ENCODE data around the gene EXOC4.

Gene EXOC4

DNA sequence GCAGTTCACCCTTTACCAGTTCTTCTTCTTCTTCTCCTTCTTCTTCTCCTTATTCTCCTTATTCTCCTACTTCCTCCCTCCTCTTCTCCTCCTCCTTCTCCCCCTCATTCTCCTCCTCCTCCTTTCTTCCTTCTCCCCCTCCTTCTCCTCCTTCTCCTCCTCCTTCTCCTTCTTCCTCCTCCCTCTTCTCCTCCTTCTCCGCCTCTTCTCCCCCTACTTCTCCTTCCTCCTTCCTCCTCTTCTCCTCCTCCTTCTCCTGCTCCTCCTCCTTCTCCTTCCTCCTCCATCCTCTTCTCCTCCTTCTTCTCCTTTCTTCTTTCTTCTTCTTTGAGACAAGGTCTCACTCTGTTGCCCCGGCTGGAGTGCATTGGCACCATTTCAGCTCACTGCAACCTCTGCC is 816.3 kb downstream of the EXOC4 start:
- H3K9me3 ChIP-seq (ENCODE audit: control insufficient read depth, insufficient read depth, low read depth, low read length), result no peaks in the 10 kb centered on the region
- TF ChIP-seq ZNF184 (tag by site-specific recombination; IDR thresholded peaks at IDR 0.05) (no peak), ZNF776 (tag by site-specific recombination; IDR thresholded peaks at IDR 0.05; ENCODE audit: borderline replicate concordance) (0 out of 2 replicates have a peak, but pooled peaks have one; percentile 39), ZFHX2 (tag by site-specific recombination; conservative IDR thresholded peaks at IDR 0.05) (peak; percentile 42; the same call in 1 of the 2 replicates), EGR2 (tag by site-specific recombination; IDR thresholded peaks at IDR 0.05; ENCODE audit: low read depth) (peak; percentile 85), ZNF585B (tag by site-specific recombination; IDR thresholded peaks at IDR 0.05) (no peak), ZNF560 (tag by site-specific recombination; IDR thresholded peaks at IDR 0.05; ENCODE audit: borderline replicate concordance) (no peak)
- TF ChIP-seq, protein P1, sequence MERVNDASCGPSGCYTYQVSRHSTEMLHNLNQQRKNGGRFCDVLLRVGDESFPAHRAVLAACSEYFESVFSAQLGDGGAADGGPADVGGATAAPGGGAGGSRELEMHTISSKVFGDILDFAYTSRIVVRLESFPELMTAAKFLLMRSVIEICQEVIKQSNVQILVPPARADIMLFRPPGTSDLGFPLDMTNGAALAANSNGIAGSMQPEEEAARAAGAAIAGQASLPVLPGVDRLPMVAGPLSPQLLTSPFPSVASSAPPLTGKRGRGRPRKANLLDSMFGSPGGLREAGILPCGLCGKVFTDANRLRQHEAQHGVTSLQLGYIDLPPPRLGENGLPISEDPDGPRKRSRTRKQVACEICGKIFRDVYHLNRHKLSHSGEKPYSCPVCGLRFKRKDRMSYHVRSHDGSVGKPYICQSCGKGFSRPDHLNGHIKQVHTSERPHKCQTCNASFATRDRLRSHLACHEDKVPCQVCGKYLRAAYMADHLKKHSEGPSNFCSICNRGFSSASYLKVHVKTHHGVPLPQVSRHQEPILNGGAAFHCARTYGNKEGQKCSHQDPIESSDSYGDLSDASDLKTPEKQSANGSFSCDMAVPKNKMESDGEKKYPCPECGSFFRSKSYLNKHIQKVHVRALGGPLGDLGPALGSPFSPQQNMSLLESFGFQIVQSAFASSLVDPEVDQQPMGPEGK (tag by site-specific recombination; IDR thresholded peaks at IDR 0.05), result no peak
- no peaks in the 10 kb centered on the region for H3K4me1 ChIP-seq (ENCODE audit: control insufficient read depth, insufficient read depth, low read length)
- H3K36me3 ChIP-seq (ENCODE audit: control insufficient read depth in 2 of 2, insufficient read depth in 1 of 2, low read length in 2 of 2), result no peaks in the 10 kb centered on the region
- ChIA-PET CTCF (no interaction called here), POLR2A (no interaction called here)
- no peak overlapping the region for H3K4me3 ChIP-seq (ENCODE audit: low read depth, low read length)
- H3K27ac ChIP-seq (ENCODE audit: extremely low read depth, low read depth, low read length), result no peak overlapping the region

DNA sequence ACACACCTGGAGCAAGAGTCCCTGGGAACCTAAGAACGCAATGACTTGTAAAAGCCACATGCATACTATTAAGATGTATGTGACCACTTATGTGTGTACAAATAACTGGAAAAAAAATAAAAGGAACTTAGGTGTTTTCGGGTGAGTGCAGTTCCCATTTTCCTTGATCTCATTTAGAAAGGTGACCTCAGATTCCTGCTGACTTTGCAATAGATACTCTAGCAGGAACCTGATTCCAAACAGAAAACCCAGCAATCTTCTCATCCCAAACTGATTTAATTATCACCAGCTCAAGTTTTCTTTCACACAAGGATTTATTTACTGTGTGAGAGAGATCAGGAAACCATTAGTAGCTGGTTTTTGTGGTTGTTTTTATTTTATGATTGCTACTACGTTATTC is 817.8 kb downstream of the EXOC4 start:
- ChIA-PET CTCF (no interaction called here), POLR2A (no interaction called here)
- no peak overlapping the region for H3K27ac ChIP-seq (ENCODE audit: extremely low read depth, low read depth, low read length)
- H3K36me3 ChIP-seq (ENCODE audit: control insufficient read depth in 2 of 2, insufficient read depth in 1 of 2, low read length in 2 of 2), result no peaks in the 10 kb centered on the region
- TF ChIP-seq ZNF19 (tag by site-specific recombination; IDR thresholded peaks at IDR 0.05; ENCODE audit: low read depth) (no peak), EGR2 (tag by site-specific recombination; IDR thresholded peaks at IDR 0.05; ENCODE audit: low read depth) (no peak), ZNF664 (tag by site-specific recombination; IDR thresholded peaks at IDR 0.05) (no peak), MYNN (tag by site-specific recombination; IDR thresholded peaks at IDR 0.05; ENCODE audit: borderline replicate concordance) (no peak), ZBTB21 (tag by site-specific recombination; IDR thresholded peaks at IDR 0.05) (no peak), GLIS1 (tag by site-specific recombination; IDR thresholded peaks at IDR 0.05) (no peak), KLF7 (tag by site-specific recombination; IDR thresholded peaks at IDR 0.05; ENCODE audit: borderline replicate concordance) (no peak), ZNF211 (tag by site-specific recombination; IDR thresholded peaks at IDR 0.05; ENCODE audit: low read depth) (no peak), ZNF202 (tag by site-specific recombination; IDR thresholded peaks at IDR 0.05; ENCODE audit: borderline replicate concordance) (no peak), ZNF514 (tag by site-specific recombination; IDR thresholded peaks at IDR 0.05) (no peak), ZNF37A (tag by site-specific recombination; IDR thresholded peaks at IDR 0.05) (no peak)
- TF ChIP-seq, protein P2, sequence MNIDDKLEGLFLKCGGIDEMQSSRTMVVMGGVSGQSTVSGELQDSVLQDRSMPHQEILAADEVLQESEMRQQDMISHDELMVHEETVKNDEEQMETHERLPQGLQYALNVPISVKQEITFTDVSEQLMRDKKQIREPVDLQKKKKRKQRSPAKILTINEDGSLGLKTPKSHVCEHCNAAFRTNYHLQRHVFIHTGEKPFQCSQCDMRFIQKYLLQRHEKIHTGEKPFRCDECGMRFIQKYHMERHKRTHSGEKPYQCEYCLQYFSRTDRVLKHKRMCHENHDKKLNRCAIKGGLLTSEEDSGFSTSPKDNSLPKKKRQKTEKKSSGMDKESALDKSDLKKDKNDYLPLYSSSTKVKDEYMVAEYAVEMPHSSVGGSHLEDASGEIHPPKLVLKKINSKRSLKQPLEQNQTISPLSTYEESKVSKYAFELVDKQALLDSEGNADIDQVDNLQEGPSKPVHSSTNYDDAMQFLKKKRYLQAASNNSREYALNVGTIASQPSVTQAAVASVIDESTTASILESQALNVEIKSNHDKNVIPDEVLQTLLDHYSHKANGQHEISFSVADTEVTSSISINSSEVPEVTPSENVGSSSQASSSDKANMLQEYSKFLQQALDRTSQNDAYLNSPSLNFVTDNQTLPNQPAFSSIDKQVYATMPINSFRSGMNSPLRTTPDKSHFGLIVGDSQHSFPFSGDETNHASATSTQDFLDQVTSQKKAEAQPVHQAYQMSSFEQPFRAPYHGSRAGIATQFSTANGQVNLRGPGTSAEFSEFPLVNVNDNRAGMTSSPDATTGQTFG (tag by site-specific recombination; IDR thresholded peaks at IDR 0.05; ENCODE audit: borderline replicate concordance), result no peak
- TF ChIP-seq, protein P3, sequence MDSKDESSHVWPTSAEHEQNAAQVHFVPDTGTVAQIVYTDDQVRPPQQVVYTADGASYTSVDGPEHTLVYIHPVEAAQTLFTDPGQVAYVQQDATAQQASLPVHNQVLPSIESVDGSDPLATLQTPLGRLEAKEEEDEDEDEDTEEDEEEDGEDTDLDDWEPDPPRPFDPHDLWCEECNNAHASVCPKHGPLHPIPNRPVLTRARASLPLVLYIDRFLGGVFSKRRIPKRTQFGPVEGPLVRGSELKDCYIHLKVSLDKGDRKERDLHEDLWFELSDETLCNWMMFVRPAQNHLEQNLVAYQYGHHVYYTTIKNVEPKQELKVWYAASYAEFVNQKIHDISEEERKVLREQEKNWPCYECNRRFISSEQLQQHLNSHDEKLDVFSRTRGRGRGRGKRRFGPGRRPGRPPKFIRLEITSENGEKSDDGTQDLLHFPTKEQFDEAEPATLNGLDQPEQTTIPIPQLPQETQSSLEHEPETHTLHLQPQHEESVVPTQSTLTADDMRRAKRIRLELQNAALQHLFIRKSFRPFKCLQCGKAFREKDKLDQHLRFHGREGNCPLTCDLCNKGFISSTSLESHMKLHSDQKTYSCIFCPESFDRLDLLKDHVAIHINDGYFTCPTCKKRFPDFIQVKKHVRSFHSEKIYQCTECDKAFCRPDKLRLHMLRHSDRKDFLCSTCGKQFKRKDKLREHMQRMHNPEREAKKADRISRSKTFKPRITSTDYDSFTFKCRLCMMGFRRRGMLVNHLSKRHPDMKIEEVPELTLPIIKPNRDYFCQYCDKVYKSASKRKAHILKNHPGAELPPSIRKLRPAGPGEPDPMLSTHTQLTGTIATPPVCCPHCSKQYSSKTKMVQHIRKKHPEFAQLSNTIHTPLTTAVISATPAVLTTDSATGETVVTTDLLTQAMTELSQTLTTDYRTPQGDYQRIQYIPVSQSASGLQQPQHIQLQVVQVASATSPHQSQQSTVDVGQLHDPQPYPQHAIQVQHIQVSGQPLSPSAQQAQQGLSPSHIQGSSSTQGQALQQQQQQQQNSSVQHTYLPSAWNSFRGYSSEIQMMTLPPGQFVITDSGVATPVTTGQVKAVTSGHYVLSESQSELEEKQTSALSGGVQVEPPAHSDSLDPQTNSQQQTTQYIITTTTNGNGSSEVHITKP (tag by site-specific recombination; IDR thresholded peaks at IDR 0.05), result no peak
- TF ChIP-seq, protein P4, sequence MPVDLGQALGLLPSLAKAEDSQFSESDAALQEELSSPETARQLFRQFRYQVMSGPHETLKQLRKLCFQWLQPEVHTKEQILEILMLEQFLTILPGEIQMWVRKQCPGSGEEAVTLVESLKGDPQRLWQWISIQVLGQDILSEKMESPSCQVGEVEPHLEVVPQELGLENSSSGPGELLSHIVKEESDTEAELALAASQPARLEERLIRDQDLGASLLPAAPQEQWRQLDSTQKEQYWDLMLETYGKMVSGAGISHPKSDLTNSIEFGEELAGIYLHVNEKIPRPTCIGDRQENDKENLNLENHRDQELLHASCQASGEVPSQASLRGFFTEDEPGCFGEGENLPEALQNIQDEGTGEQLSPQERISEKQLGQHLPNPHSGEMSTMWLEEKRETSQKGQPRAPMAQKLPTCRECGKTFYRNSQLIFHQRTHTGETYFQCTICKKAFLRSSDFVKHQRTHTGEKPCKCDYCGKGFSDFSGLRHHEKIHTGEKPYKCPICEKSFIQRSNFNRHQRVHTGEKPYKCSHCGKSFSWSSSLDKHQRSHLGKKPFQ (tag by site-specific recombination; IDR thresholded peaks at IDR 0.05), result no peak
- no peaks in the 10 kb centered on the region for H3K9me3 ChIP-seq (ENCODE audit: control insufficient read depth, insufficient read depth, low read depth, low read length)
- H3K4me1 ChIP-seq (ENCODE audit: control insufficient read depth, insufficient read depth, low read length), result no peaks in the 10 kb centered on the region
- no peak overlapping the region for H3K4me3 ChIP-seq (ENCODE audit: low read depth, low read length)
